ENCODE results near the gene NFE2L3. TPM values are rescaled to one million over a fixed set of nuclear protein-coding genes. Genes with fewer than 3 reads are reported as not detected.
A peak's percentile ranks its signal among the peaks of the same experiment; 100 is the strongest.
"Not testable (repeated sequence)": the region's sequence is repeated elsewhere in the genome, so short reads cannot be mapped to it uniquely, and the experiment has no call there.

The NFE2L3 gene
- total RNA-seq, 1 donor from 2014 or later = 50.4 TPM

DNA sequence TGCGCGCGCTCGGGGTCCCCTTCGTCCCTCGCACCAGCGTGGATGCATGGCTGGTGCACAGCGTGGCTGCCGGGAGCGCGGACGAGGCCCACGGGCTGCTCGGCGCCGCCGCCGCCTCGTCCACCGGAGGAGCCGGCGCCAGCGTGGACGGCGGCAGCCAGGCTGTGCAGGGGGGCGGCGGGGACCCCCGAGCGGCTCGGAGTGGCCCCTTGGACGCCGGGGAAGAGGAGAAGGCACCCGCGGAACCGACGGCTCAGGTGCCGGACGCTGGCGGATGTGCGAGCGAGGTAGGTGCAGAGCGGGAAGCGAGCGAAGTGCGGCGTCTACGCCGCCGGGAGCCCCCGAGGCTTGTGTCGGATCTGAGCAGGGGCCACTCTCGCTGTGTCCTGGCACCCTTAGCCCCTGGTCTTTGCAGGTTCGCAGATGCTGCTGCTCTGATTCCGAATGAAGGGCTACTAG is 813 bp downstream of the NFE2L3 start:
- not testable (repeated sequence) for FAIRE-seq; H3K36me3 ChIP-seq (ENCODE audit: insufficient read depth, low read length); H4K20me1 ChIP-seq (ENCODE audit: insufficient read depth, low read length); H3K36me3 Mint-ChIP-seq (ENCODE audit: low read depth, unreplicated experiment); H3K9me3 ChIP-seq (ENCODE audit: insufficient read depth, low read depth, low read length); H3K27me3 ChIP-seq (ENCODE audit: insufficient read depth, low read length); H3K27me3 Mint-ChIP-seq (ENCODE audit: low read depth, unreplicated experiment); H3K27ac ChIP-seq (ENCODE audit: low read depth, low read length); H3K9me3 Mint-ChIP-seq (ENCODE audit: unreplicated experiment); DNase-seq (ENCODE audit: low read depth)
- Mint-ChIP-seq H3K4me1 (ENCODE audit: low read depth, unreplicated experiment) (peaks cover 38% of the 10 kb centered on the region), H3K4me3 (ENCODE audit: unreplicated experiment) (peak overlapping the region; percentile 94), H3K27ac (ENCODE audit: unreplicated experiment) (peak overlapping the region; percentile 100)
- peak overlapping the region; percentile 70 for H3K9ac ChIP-seq (ENCODE audit: low read length)
- peaks cover 26% of the 10 kb centered on the region for H3K79me2 ChIP-seq (ENCODE audit: insufficient read depth, low read length)
- peak overlapping the region; percentile 37 for H2AFZ ChIP-seq (ENCODE audit: low read depth, low read length)
- peak; percentile 80 for TF ChIP-seq EZH2 (IDR thresholded peaks at IDR 0.05; ENCODE audit: insufficient read depth, low read length)
- peaks cover 38% of the 10 kb centered on the region for H3K4me1 ChIP-seq (ENCODE audit: insufficient read depth, low read length)
- peak overlapping the region; percentile 84 for H3K4me2 ChIP-seq (ENCODE audit: low read length)
- peak overlapping the region; percentile 57 for H3K4me3 ChIP-seq (ENCODE audit: insufficient read depth, low read depth, low read length)

DNA sequence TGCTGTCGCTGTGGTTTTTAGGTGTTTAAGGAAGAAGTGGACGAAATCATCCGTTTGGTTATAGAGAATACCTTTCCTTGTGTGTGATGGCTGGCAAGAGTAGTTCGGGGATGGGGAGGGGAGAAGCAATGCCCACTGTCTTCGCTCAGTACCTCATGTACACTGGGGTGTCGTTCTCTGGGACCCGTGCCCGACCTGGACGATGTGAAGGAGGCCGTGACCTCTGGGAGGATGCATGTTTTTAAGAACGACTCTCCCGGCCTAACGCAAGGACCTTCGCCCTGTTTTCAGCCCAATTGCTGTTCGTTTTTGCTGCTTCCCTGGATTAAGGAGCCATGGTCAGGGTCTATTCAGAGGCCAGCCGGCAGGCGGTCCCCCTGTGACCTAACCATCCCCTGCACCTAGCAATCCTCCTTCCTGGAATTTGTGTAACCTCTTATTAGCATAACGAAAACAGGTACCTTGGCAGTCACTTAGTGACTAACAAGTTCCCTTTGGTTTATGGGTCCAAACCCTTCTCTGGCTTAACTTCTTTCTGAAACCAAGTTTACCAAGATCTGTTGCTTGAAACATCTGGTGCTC is 1.3 kb downstream of the NFE2L3 start:
- Mint-ChIP-seq H3K27me3 (ENCODE audit: low read depth, unreplicated experiment) (peaks cover 2% of the 10 kb centered on the region), H3K4me1 (ENCODE audit: low read depth, unreplicated experiment) (peaks cover 43% of the 10 kb centered on the region), H3K36me3 (ENCODE audit: low read depth, unreplicated experiment) (no peaks in the 10 kb centered on the region), H3K4me3 (ENCODE audit: unreplicated experiment) (peak overlapping the region; percentile 94), H3K9me3 (ENCODE audit: unreplicated experiment) (no peaks in the 10 kb centered on the region), H3K27ac (ENCODE audit: unreplicated experiment) (peak overlapping the region; percentile 100)
- TF ChIP-seq, protein P1, sequence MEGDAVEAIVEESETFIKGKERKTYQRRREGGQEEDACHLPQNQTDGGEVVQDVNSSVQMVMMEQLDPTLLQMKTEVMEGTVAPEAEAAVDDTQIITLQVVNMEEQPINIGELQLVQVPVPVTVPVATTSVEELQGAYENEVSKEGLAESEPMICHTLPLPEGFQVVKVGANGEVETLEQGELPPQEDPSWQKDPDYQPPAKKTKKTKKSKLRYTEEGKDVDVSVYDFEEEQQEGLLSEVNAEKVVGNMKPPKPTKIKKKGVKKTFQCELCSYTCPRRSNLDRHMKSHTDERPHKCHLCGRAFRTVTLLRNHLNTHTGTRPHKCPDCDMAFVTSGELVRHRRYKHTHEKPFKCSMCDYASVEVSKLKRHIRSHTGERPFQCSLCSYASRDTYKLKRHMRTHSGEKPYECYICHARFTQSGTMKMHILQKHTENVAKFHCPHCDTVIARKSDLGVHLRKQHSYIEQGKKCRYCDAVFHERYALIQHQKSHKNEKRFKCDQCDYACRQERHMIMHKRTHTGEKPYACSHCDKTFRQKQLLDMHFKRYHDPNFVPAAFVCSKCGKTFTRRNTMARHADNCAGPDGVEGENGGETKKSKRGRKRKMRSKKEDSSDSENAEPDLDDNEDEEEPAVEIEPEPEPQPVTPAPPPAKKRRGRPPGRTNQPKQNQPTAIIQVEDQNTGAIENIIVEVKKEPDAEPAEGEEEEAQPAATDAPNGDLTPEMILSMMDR (IDR thresholded peaks at IDR 0.05; ENCODE audit: insufficient read depth, low read depth, low read length) = no peak
- no peak for TF ChIP-seq EZH2 (IDR thresholded peaks at IDR 0.05; ENCODE audit: insufficient read depth, low read length)
- Histone ChIP-seq H3K9me3 (ENCODE audit: insufficient read depth, low read depth, low read length) (no peaks in the 10 kb centered on the region), H4K20me1 (ENCODE audit: insufficient read depth, low read length) (peaks cover 5% of the 10 kb centered on the region), H2AFZ (ENCODE audit: low read depth, low read length) (peak overlapping the region; percentile 37), H3K27me3 (ENCODE audit: insufficient read depth, low read length) (peaks cover 9% of the 10 kb centered on the region), H3K4me3 (ENCODE audit: insufficient read depth, low read depth, low read length) (peak overlapping the region; percentile 57), H3K4me1 (ENCODE audit: insufficient read depth, low read length) (peaks cover 39% of the 10 kb centered on the region), H3K27ac (ENCODE audit: low read depth, low read length) (peak overlapping the region; percentile 7), H3K79me2 (ENCODE audit: insufficient read depth, low read length) (peaks cover 31% of the 10 kb centered on the region), H3K36me3 (ENCODE audit: insufficient read depth, low read length) (no peaks in the 10 kb centered on the region), H3K4me2 (ENCODE audit: low read length) (peak overlapping the region; percentile 84), H3K9ac (ENCODE audit: low read length) (peak overlapping the region; percentile 70)
- FAIRE-seq (no peak), DNase-seq (ENCODE audit: low read depth) (no peak)

DNA sequence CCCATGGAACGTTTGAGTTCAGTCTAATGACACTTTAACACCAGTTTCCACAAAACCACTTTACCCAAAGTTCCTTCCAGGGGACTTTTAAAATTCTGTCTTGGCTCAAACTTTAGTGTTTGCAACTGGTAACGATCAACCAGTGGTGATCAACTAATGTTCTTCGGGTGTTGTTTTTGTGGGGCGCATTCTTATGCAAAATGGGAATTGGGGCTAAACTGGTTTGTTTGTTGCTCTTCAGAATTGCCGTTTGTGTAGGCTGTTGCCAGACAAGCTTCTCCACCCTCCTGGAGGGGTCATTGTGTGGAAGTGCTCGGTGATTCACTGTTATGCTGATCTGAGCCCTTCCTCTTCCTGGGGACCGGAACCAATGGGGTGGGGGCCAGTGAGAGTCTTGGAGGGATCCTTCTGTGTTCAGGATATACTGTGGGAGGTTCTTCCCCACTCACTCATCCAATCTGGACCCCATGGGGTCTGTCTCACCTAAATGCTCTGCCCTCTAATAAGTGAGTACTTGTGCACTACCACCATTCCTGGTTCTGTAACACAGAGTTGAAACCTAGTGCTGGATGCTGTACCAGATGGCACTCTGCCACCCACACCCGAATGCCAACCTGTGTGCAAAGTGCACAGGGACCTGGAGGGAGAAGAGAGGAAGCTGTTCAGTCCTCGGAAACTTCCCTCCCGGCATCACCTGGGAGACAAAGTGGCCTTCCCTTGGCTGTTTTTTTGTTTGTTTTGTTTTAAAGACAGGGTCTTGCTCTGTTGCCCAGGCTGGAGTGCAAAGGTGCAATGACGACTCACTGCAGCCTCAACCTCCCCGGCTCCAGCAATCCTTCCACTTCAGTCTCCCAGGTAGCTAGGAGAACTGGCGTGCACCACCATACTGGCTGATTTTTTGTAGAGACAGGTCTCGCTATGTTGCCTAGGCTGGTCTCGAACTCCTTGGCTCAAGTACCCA is 2.1 kb downstream of the NFE2L3 start:
- peaks cover 37% of the 10 kb centered on the region for H3K79me2 ChIP-seq (ENCODE audit: insufficient read depth, low read length)
- no peaks in the 10 kb centered on the region for H3K36me3 ChIP-seq (ENCODE audit: insufficient read depth, low read length)
- H3K27ac ChIP-seq (ENCODE audit: low read depth, low read length) = peak overlapping the region; percentile 90
- H3K27me3 ChIP-seq (ENCODE audit: insufficient read depth, low read length) = peaks cover 9% of the 10 kb centered on the region
- Mint-ChIP-seq H3K9me3 (ENCODE audit: unreplicated experiment) (no peaks in the 10 kb centered on the region), H3K27ac (ENCODE audit: unreplicated experiment) (peak overlapping the region; percentile 100), H3K36me3 (ENCODE audit: low read depth, unreplicated experiment) (no peaks in the 10 kb centered on the region), H3K27me3 (ENCODE audit: low read depth, unreplicated experiment) (peaks cover 2% of the 10 kb centered on the region), H3K4me1 (ENCODE audit: low read depth, unreplicated experiment) (peaks cover 51% of the 10 kb centered on the region), H3K4me3 (ENCODE audit: unreplicated experiment) (peak overlapping the region; percentile 94)
- peaks cover 47% of the 10 kb centered on the region for H3K4me1 ChIP-seq (ENCODE audit: insufficient read depth, low read length)
- no peak overlapping the region for H2AFZ ChIP-seq (ENCODE audit: low read depth, low read length)
- no peaks in the 10 kb centered on the region for H3K9me3 ChIP-seq (ENCODE audit: insufficient read depth, low read depth, low read length)
- FAIRE-seq = no peak
- peak overlapping the region; percentile 70 for H3K9ac ChIP-seq (ENCODE audit: low read length)
- peak overlapping the region; percentile 84 for H3K4me2 ChIP-seq (ENCODE audit: low read length)
- peak overlapping the region; percentile 57 for H3K4me3 ChIP-seq (ENCODE audit: insufficient read depth, low read depth, low read length)
- peak; percentile 36 for DNase-seq (ENCODE audit: low read depth)
- H4K20me1 ChIP-seq (ENCODE audit: insufficient read depth, low read length) = peaks cover 5% of the 10 kb centered on the region
- no peak for TF ChIP-seq EZH2 (IDR thresholded peaks at IDR 0.05; ENCODE audit: insufficient read depth, low read length)
- TF ChIP-seq, protein P1 (IDR thresholded peaks at IDR 0.05; ENCODE audit: insufficient read depth, low read depth, low read length) = no peak
